Measurements from ENCODE around the gene TPST2.

Gene TPST2

GRCh38 chr22:26483439-26484359 is 106.2 kb downstream of the TPST2 start, which contains the start of the genes HPS4 and SRRD:
Gene HPS4 (minus strand): TSS chr22:26483783. CDS start chr22:26481762, 2,021 bp downstream.
Gene SRRD (plus strand): TSS chr22:26483877. CDS start chr22:26483891, 14 bp downstream.
- TF ChIP-seq, protein P1, sequence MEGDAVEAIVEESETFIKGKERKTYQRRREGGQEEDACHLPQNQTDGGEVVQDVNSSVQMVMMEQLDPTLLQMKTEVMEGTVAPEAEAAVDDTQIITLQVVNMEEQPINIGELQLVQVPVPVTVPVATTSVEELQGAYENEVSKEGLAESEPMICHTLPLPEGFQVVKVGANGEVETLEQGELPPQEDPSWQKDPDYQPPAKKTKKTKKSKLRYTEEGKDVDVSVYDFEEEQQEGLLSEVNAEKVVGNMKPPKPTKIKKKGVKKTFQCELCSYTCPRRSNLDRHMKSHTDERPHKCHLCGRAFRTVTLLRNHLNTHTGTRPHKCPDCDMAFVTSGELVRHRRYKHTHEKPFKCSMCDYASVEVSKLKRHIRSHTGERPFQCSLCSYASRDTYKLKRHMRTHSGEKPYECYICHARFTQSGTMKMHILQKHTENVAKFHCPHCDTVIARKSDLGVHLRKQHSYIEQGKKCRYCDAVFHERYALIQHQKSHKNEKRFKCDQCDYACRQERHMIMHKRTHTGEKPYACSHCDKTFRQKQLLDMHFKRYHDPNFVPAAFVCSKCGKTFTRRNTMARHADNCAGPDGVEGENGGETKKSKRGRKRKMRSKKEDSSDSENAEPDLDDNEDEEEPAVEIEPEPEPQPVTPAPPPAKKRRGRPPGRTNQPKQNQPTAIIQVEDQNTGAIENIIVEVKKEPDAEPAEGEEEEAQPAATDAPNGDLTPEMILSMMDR (IDR thresholded peaks at IDR 0.05), result no peak
- Histone ChIP-seq H3K27me3 (ENCODE audit: control insufficient read depth, insufficient read depth, low read length) (no peaks in the 10 kb centered on the region), H2AFZ (peak within 1 kb of the TSS; percentile 93), H3K9me3 (ENCODE audit: control insufficient read depth, low read length) (no peaks in the 10 kb centered on the region), H3K36me3 (ENCODE audit: control insufficient read depth, insufficient read depth, low read length) (no peaks in the 10 kb centered on the region), H3K4me2 (ENCODE audit: low read length) (peak within 1 kb of the TSS; percentile 89), H3K27ac (peak within 1 kb of the TSS; percentile 83), H3K79me2 (peaks cover 3% of the 10 kb centered on the region), H3K4me3 (ENCODE audit: low read depth, low read length) (peak within 1 kb of the TSS; percentile 86), H3K9ac (peak within 1 kb of the TSS; percentile 80), H3K4me1 (peaks cover 3% of the 10 kb centered on the region)

DNA sequence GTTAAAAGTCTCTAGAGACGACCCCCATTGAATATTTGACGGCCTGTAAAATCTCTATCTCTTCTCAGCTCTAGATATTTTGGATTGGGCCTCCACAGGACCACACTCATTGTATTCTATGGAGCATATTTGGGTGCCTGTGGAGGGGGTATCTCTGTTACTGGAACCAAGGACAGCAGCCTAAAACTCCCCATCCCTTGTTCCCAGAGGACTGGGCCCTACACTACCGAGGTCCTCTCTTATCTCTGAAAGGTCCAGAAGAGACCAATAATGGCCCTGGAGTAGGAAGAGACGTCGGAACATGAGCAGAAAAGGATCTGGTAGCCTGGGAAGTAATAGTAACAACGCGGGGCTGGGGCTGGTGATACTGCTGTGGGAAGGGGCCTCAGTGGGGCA is 106.9 kb downstream of the TPST2 start:
- peak overlapping the region; percentile 83 for H3K27ac ChIP-seq
- H3K36me3 ChIP-seq (ENCODE audit: control insufficient read depth, insufficient read depth, low read length), result no peaks in the 10 kb centered on the region
- H3K4me2 ChIP-seq (ENCODE audit: low read length), result peak overlapping the region; percentile 89
- no peaks in the 10 kb centered on the region for H3K9me3 ChIP-seq (ENCODE audit: control insufficient read depth, low read length)
- peak overlapping the region; percentile 86 for H3K4me3 ChIP-seq (ENCODE audit: low read depth, low read length)
- peaks cover 3% of the 10 kb centered on the region for H3K4me1 ChIP-seq
- TF ChIP-seq, protein P1 (IDR thresholded peaks at IDR 0.05), result no peak
- H3K79me2 ChIP-seq, result peaks cover 3% of the 10 kb centered on the region
- H2AFZ ChIP-seq, result peak overlapping the region; percentile 93
- H3K9ac ChIP-seq, result peak overlapping the region; percentile 80
- no peaks in the 10 kb centered on the region for H3K27me3 ChIP-seq (ENCODE audit: control insufficient read depth, insufficient read depth, low read length)

GRCh38 chr22:26482161-26482560 is 107.8 kb downstream of the TPST2 start:
- Histone ChIP-seq H3K4me3 (ENCODE audit: low read depth, low read length) (no peak overlapping the region), H2AFZ (no peak overlapping the region)

GRCh38 chr22:26481694-26482093 is 108.2 kb downstream of the TPST2 start:
- peaks cover 3% of the 10 kb centered on the region for H3K79me2 ChIP-seq
- TF ChIP-seq, protein P1 (IDR thresholded peaks at IDR 0.05), result no peak

More at GRCh38 chr22:26482161-26482560, 107.8 kb downstream of the TPST2 start:
- no peak overlapping the region for H3K27ac ChIP-seq
- H3K4me1 ChIP-seq, result peaks cover 3% of the 10 kb centered on the region
- no peaks in the 10 kb centered on the region for H3K36me3 ChIP-seq (ENCODE audit: control insufficient read depth, insufficient read depth, low read length)
- peaks cover 3% of the 10 kb centered on the region for H3K79me2 ChIP-seq
- TF ChIP-seq, protein P1 (IDR thresholded peaks at IDR 0.05), result no peak
- no peak overlapping the region for H3K9ac ChIP-seq
- H3K4me2 ChIP-seq (ENCODE audit: low read length), result no peak overlapping the region
- H3K27me3 ChIP-seq (ENCODE audit: control insufficient read depth, insufficient read depth, low read length), result no peaks in the 10 kb centered on the region
- H3K9me3 ChIP-seq (ENCODE audit: control insufficient read depth, low read length), result no peaks in the 10 kb centered on the region

More at GRCh38 chr22:26481694-26482093, 108.2 kb downstream of the TPST2 start:
- no peak overlapping the region for H3K4me2 ChIP-seq (ENCODE audit: low read length)
- no peak overlapping the region for H3K4me3 ChIP-seq (ENCODE audit: low read depth, low read length)
- peaks cover 3% of the 10 kb centered on the region for H3K4me1 ChIP-seq
- no peaks in the 10 kb centered on the region for H3K36me3 ChIP-seq (ENCODE audit: control insufficient read depth, insufficient read depth, low read length)
- H3K27me3 ChIP-seq (ENCODE audit: control insufficient read depth, insufficient read depth, low read length), result no peaks in the 10 kb centered on the region
- H2AFZ ChIP-seq, result no peak overlapping the region
- no peaks in the 10 kb centered on the region for H3K9me3 ChIP-seq (ENCODE audit: control insufficient read depth, low read length)
- no peak overlapping the region for H3K9ac ChIP-seq
- no peak overlapping the region for H3K27ac ChIP-seq

Data from parathyroid adenoma (tissue), 2 donors.